Frontal cortex (tissue), 4 donors: Measurements from ENCODE around the gene TSHZ3. TPM values are rescaled to one million over a fixed set of nuclear protein-coding genes. Genes with fewer than 3 reads are reported as not detected.

Experiments used
- DNase-seq, 2 donors: peaks; one replicate each; pipeline ENCODE4 v3.0.0; 2012; ENCODE audit warnings: low spot score in 2 of 2
- FAIRE-seq: peaks from 2 replicates; lab custom pipeline; 2012; peaks lifted over from hg19 to GRCh38; lab: Jason Lieb, UNC
- total RNA-seq: library from RNA; depleted of rRNA; stranded (reverse); fragments of >200 nt; gene quantifications from one replicate; pipeline ENCODE4 v1.2.3, GENCODE V29; 2014
- donor health status: control.
- donor health status: control.
- donor health status: control.

Gene TSHZ3
- total RNA-seq, 1 donor from 2014 or later = 22.8 TPM

- FAIRE-seq = no peak
- DNase-seq = no peak
Observed at GRCh38 chr19:31338069-31338776, 11.0 kb downstream of the TSHZ3 start.

- FAIRE-seq (no peak), DNase-seq (no peak)
Observed at GRCh38 chr19:31337008-31337914, 12.0 kb downstream of the TSHZ3 start.

GRCh38 chr19:31335716-31336115 is 13.5 kb downstream of the TSHZ3 start:
- DNase-seq (no peak), FAIRE-seq (no peak)

- DNase-seq (no peak), FAIRE-seq (no peak)
Observed at GRCh38 chr19:31334849-31335624, 14.2 kb downstream of the TSHZ3 start.

GRCh38 chr19:31334101-31334848 is 15.0 kb downstream of the TSHZ3 start:
- FAIRE-seq = no peak
- no peak for DNase-seq

GRCh38 chr19:31332096-31332495 is 17.1 kb downstream of the TSHZ3 start:
- FAIRE-seq (no peak), DNase-seq (no peak)

GRCh38 chr19:31331536-31331935 is 17.7 kb downstream of the TSHZ3 start:
- DNase-seq (no peak), FAIRE-seq (no peak)

- FAIRE-seq = no peak
- no peak for DNase-seq
Observed at GRCh38 chr19:31330761-31331160, 18.5 kb downstream of the TSHZ3 start.

GRCh38 chr19:31330237-31330636 is 19.0 kb downstream of the TSHZ3 start:
- FAIRE-seq (no peak), DNase-seq (no peak)

GRCh38 chr19:31329819-31330218 is 19.4 kb downstream of the TSHZ3 start:
- FAIRE-seq (no peak), DNase-seq (no peak)

- DNase-seq (no peak), FAIRE-seq (no peak)
Observed at GRCh38 chr19:31328238-31328637, 21.0 kb downstream of the TSHZ3 start.

GRCh38 chr19:31326329-31327028 is 22.8 kb downstream of the TSHZ3 start:
- DNase-seq = no peak
- FAIRE-seq = no peak

- no peak for FAIRE-seq
- DNase-seq = no peak
Observed at GRCh38 chr19:31325342-31325741, 23.9 kb downstream of the TSHZ3 start.

- DNase-seq = no peak
- no peak for FAIRE-seq
Observed at GRCh38 chr19:31319465-31319864, 29.8 kb downstream of the TSHZ3 start.

- no peak for FAIRE-seq
- no peak for DNase-seq
Observed at GRCh38 chr19:31318790-31319425, 30.3 kb downstream of the TSHZ3 start.

GRCh38 chr19:31317570-31317969 is 31.7 kb downstream of the TSHZ3 start:
- no peak for DNase-seq
- FAIRE-seq = no peak

GRCh38 chr19:31317093-31317492 is 32.1 kb downstream of the TSHZ3 start:
- DNase-seq = no peak
- FAIRE-seq = no peak

GRCh38 chr19:31316201-31316951 is 32.9 kb downstream of the TSHZ3 start:
- no peak for DNase-seq
- no peak for FAIRE-seq
